H1 (cell line): ENCODE data around the gene PANX2.

ENCODE experiments used
- CTCF ChIP-seq, 3 experiments: IDR thresholded peaks; 1 replicate in 2 of 3; 2 replicates in 1 of 3; pipeline versions ENCODE4 v1.5.1 to v1.6.1; 2011; ENCODE audit warnings: low read length in 3 of 3, mild to moderate bottlenecking in 3 of 3, inconsistent platforms in 2 of 3, low read depth in 1 of 3, moderate library complexity in 1 of 3; ENCODE audit not compliant: insufficient read depth in 1 of 3; ENCODE audit errors: control extremely low read depth in 1 of 3
- EP300 ChIP-seq, 2 experiments: IDR thresholded peaks; 1 replicate in 1 of 2; 2 replicates in 1 of 2; pipeline ENCODE4 v1.6.1; 2011 to 2012; ENCODE audit warnings: low read depth in 2 of 2, low read length in 2 of 2, mild to moderate bottlenecking in 2 of 2, borderline replicate concordance in 1 of 2, inconsistent platforms in 1 of 2, moderate library complexity in 1 of 2
- EZH2 ChIP-seq: fragments of 200-600 bp; sonication (generic); IDR thresholded peaks from 2 replicates; pipeline ENCODE4 v1.7.1; 2012; ENCODE audit warnings: low read depth, mild to moderate bottlenecking, moderate library complexity, low read length, inconsistent platforms; ENCODE audit not compliant: severe bottlenecking
- HDAC2 ChIP-seq, 2 experiments: fragments of 300-600 bp in 1 of 2; sonication (generic) in 1 of 2; IDR thresholded peaks; 2 replicates each; pipeline ENCODE4 v1.6.1; 2011 to 2012; ENCODE audit warnings: low read depth in 2 of 2, low read length in 2 of 2, mild to moderate bottlenecking in 2 of 2, moderate library complexity in 2 of 2, borderline replicate concordance in 1 of 2, inconsistent platforms in 1 of 2
- JUND ChIP-seq: IDR thresholded peaks from 2 replicates; pipeline ENCODE4 v1.6.1; 2011; ENCODE audit warnings: mild to moderate bottlenecking, improper control_type of control experiment, low read length
- NRF1 ChIP-seq: IDR thresholded peaks from 2 replicates; pipeline ENCODE4 v1.6.1; 2011; ENCODE audit warnings: mild to moderate bottlenecking, low read depth, low read length, improper control_type of control experiment
- POLR2A ChIP-seq, 2 experiments: IDR thresholded peaks; 1 replicate in 1 of 2; 2 replicates in 1 of 2; pipeline ENCODE4 v1.6.1; 2011; ENCODE audit warnings: low read depth in 2 of 2, low read length in 2 of 2, mild to moderate bottlenecking in 2 of 2; ENCODE audit errors: control extremely low read depth in 1 of 2
- POLR2AphosphoS5 ChIP-seq: IDR thresholded peaks from 2 replicates; pipeline ENCODE4 v1.6.1; 2011; ENCODE audit warnings: low read depth, low read length
- SAP30 ChIP-seq: fragments of 300-600 bp; sonication (generic); IDR thresholded peaks from 2 replicates; pipeline ENCODE4 v1.7.1; 2012; ENCODE audit warnings: low read length, moderate library complexity, mild to moderate bottlenecking, inconsistent platforms; ENCODE audit not compliant: insufficient read depth, insufficient replicate concordance
- SIRT6 ChIP-seq: IDR thresholded peaks from one replicate; pipeline ENCODE4 v1.7.1; 2012; ENCODE audit warnings: low read length, inconsistent platforms
- TCF12 ChIP-seq: IDR thresholded peaks from 2 replicates; pipeline ENCODE4 v1.6.1; 2011; ENCODE audit warnings: low read depth, mild to moderate bottlenecking, low read length

- TF ChIP-seq SIRT6 (no peak), TCF12 (no peak), HDAC2 (IDR thresholded peaks at IDR 0.05; ENCODE audit: borderline replicate concordance in 1 of 2, low read depth in 2 of 2, low read length in 2 of 2) (no peak), CTCF (IDR thresholded peaks at IDR 0.05; ENCODE audit: control extremely low read depth in 1 of 3, insufficient read depth in 1 of 3, low read depth in 1 of 3, low read length in 3 of 3) (no peak), POLR2AphosphoS5 (no peak), EP300 (IDR thresholded peaks at IDR 0.05; ENCODE audit: borderline replicate concordance in 1 of 2, low read depth in 2 of 2, low read length in 2 of 2) (no peak), SAP30 (no peak), POLR2A (IDR thresholded peaks at IDR 0.05; ENCODE audit: control extremely low read depth in 1 of 2, low read depth in 2 of 2, low read length in 2 of 2) (no peak), JUND (no peak), EZH2 (no peak), NRF1 (no peak)
Observed at GRCh38 chr22:50193621-50194020, 23.1 kb downstream of the PANX2 start.
